ENCODE measurements around the gene DUOX1. TPM values are rescaled to one million over a fixed set of nuclear protein-coding genes. Genes with fewer than 3 reads are reported as not detected.

Gene DUOX1
- total RNA-seq, 1 donor from 2014 or later: not detected

DNA sequence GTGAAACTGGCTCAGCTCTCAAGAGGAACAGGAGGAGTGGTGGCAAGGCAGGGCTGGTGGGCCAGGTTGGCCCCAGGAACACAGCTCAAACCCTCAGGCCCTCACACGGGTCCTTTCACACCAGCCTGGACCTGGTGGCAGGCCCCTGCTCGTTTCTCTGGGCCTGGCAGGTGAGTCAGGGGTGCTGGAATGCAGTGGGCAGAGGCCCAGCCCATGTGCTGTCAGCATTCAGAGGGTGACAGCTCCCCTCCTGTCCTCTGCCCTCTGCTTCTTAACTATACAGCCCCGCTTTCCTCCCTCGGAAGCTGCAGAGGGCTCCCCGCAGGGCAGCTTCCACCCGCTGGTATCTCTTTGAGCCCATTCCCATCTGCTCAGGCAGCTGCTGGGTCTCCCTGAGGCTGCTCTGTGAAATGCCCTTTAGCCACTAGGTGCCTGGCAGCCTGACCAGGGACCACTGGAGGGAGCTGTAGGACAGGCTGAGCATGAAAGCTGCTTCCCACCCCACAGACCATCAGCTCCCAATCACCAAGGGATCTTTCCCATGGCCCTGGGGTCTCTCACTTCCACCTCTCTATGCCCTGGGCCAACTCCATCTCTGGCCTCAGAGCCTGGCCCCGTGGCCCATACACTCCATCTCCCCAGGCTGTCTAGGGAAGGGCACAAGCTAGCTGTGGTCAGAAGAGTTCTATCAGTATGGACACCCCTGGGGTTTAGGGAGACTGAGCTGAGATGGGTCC, 33.1 kb downstream of the DUOX1 start:
- H3K4me1 Mint-ChIP-seq (ENCODE audit: unreplicated experiment): peaks cover 19% of the 10 kb centered on the region

DNA sequence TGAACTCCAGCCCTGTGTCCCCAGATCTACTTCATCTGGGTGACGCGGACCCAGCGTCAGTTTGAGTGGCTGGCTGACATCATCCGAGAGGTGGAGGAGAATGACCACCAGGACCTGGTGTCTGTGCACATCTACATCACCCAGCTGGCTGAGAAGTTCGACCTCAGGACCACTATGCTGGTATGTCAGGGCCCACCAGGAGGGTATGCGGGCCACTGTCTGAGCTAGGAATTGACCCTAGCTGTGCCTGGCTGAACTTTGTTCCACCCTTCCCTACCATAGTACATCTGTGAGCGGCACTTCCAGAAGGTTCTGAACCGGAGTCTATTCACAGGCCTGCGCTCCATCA, 33.7 kb downstream of the DUOX1 start:
- no peaks in the 10 kb centered on the region for H3K36me3 Mint-ChIP-seq (ENCODE audit: unreplicated experiment)
- H3K27ac Mint-ChIP-seq (ENCODE audit: unreplicated experiment): no peak overlapping the region
- H3K4me3 Mint-ChIP-seq (ENCODE audit: unreplicated experiment): no peak overlapping the region
- no peaks in the 10 kb centered on the region for H3K9me3 Mint-ChIP-seq (ENCODE audit: unreplicated experiment)
- DNase-seq (ENCODE audit: extremely low spot score, unreplicated experiment): no peak
- TF ChIP-seq, protein P1, sequence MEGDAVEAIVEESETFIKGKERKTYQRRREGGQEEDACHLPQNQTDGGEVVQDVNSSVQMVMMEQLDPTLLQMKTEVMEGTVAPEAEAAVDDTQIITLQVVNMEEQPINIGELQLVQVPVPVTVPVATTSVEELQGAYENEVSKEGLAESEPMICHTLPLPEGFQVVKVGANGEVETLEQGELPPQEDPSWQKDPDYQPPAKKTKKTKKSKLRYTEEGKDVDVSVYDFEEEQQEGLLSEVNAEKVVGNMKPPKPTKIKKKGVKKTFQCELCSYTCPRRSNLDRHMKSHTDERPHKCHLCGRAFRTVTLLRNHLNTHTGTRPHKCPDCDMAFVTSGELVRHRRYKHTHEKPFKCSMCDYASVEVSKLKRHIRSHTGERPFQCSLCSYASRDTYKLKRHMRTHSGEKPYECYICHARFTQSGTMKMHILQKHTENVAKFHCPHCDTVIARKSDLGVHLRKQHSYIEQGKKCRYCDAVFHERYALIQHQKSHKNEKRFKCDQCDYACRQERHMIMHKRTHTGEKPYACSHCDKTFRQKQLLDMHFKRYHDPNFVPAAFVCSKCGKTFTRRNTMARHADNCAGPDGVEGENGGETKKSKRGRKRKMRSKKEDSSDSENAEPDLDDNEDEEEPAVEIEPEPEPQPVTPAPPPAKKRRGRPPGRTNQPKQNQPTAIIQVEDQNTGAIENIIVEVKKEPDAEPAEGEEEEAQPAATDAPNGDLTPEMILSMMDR (IDR thresholded peaks at IDR 0.05): no peak
- no peaks in the 10 kb centered on the region for H3K27me3 Mint-ChIP-seq (ENCODE audit: unreplicated experiment)
- H3K4me1 Mint-ChIP-seq (ENCODE audit: unreplicated experiment): peaks cover 17% of the 10 kb centered on the region

More for the DNA sequence above, 33.1 kb downstream of the DUOX1 start:
- Mint-ChIP-seq H3K27ac (ENCODE audit: unreplicated experiment) (peak overlapping the region; percentile 31), H3K27me3 (ENCODE audit: unreplicated experiment) (no peaks in the 10 kb centered on the region), H3K4me3 (ENCODE audit: unreplicated experiment) (no peak overlapping the region), H3K9me3 (ENCODE audit: unreplicated experiment) (no peaks in the 10 kb centered on the region), H3K36me3 (ENCODE audit: unreplicated experiment) (no peaks in the 10 kb centered on the region)
- TF ChIP-seq, protein P1 (IDR thresholded peaks at IDR 0.05): peak; percentile 96
- DNase-seq (ENCODE audit: extremely low spot score, unreplicated experiment): peak; percentile 93

DNA sequence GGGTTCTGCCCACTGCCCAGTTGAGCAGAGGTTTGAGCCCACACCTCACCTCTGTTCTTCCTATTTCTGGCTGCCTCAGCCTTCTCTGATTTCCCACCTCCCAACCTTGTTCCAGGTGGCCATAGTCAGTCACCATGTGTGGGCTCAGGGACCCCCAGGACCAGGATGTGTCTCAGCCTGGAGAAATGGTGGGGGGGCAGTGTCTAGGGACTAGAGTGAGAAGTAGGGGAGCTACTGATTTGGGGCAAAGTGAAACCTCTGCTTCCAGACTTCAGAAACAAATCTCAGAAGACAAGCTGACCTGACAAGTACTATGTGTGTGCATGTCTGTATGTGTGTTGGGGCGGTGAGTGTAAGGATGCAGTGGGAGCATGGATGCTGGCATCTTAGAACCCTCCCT, 35.1 kb downstream of the DUOX1 start:
- TF ChIP-seq, protein P1 (IDR thresholded peaks at IDR 0.05): no peak
- Mint-ChIP-seq H3K9me3 (ENCODE audit: unreplicated experiment) (no peaks in the 10 kb centered on the region), H3K36me3 (ENCODE audit: unreplicated experiment) (no peaks in the 10 kb centered on the region), H3K4me1 (ENCODE audit: unreplicated experiment) (peaks cover 22% of the 10 kb centered on the region), H3K27ac (ENCODE audit: unreplicated experiment) (no peak overlapping the region), H3K4me3 (ENCODE audit: unreplicated experiment) (no peak overlapping the region), H3K27me3 (ENCODE audit: unreplicated experiment) (no peaks in the 10 kb centered on the region)
- no peak for DNase-seq (ENCODE audit: extremely low spot score, unreplicated experiment)

- Mint-ChIP-seq H3K27me3 (ENCODE audit: unreplicated experiment) (no peaks in the 10 kb centered on the region), H3K4me1 (ENCODE audit: unreplicated experiment) (peaks cover 22% of the 10 kb centered on the region), H3K9me3 (ENCODE audit: unreplicated experiment) (no peaks in the 10 kb centered on the region), H3K27ac (ENCODE audit: unreplicated experiment) (peak overlapping the region; percentile 63), H3K4me3 (ENCODE audit: unreplicated experiment) (peak overlapping the region; percentile 22), H3K36me3 (ENCODE audit: unreplicated experiment) (no peaks in the 10 kb centered on the region)
- no peak for DNase-seq (ENCODE audit: extremely low spot score, unreplicated experiment)
- TF ChIP-seq, protein P1 (IDR thresholded peaks at IDR 0.05): no peak
Observed at GRCh38 chr15:45165536-45165935, 35.7 kb downstream of the DUOX1 start.

DNA sequence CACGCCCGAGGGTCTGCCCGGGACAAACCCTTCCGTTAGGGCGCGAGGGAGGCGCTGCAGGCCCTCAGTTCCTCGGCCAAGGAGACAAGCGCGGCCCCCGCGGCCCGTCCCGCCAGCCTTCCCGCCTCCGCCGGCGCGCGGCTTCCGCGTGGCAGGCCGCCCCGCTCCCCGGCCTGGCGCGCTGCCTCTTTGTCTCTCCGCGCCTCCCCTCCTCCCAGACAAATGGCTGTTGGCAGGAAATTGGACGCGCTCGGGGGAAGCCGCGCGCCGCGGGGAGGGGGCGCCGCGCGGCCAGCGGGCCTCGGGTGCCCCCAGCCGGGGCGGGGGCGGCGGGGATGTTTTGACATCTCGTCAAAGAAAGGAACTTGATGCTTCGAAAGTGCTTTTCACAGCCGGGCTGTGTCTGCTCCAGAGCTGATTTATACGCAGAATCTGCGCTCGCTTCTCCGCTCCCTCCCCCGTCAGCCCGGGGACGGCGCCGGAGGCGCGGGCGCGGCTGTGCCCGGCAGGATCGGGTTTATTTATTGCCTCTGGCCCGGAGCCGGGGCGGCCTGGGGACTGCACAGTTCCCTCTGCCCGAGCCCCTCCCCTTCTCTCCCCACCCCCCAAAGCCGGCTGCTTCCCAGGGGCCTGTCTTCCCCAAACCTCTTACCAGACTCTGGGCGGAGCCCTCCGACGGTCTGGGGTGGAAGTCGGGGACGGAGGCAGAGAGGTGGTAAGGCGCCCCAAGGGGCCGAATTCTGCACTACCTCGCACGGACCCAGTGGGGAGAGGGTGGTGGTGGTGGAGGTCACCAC, 37.2 kb downstream of the DUOX1 start:
- Mint-ChIP-seq H3K27me3 (ENCODE audit: unreplicated experiment) (no peaks in the 10 kb centered on the region), H3K9me3 (ENCODE audit: unreplicated experiment) (no peaks in the 10 kb centered on the region), H3K36me3 (ENCODE audit: unreplicated experiment) (peaks cover 4% of the 10 kb centered on the region), H3K4me1 (ENCODE audit: unreplicated experiment) (peaks cover 22% of the 10 kb centered on the region), H3K4me3 (ENCODE audit: unreplicated experiment) (peak overlapping the region; percentile 64), H3K27ac (ENCODE audit: unreplicated experiment) (peak overlapping the region; percentile 82)
- peak; percentile 91 for DNase-seq (ENCODE audit: extremely low spot score, unreplicated experiment)
- TF ChIP-seq, protein P1 (IDR thresholded peaks at IDR 0.05): peak; percentile 59

Data from osteocyte (in vitro differentiated cells).